AG04450 (cell line): ENCODE data around the gene ACACB. TPM values are rescaled to one million over a fixed set of nuclear protein-coding genes. Genes with fewer than 3 reads are reported as not detected.

ENCODE experiments used
- CTCF ChIA-PET: fragments of 300-600, 350-600 bp; formaldehyde crosslinking; extraction: SDS; loops from one replicate; lab custom pipeline; 2022; ENCODE audit warnings: antibody characterized with exemption, inconsistent platforms; lab: Charles Lee
- POLR2A ChIA-PET: fragments of 350-600 bp; formaldehyde crosslinking; extraction: SDS; loops from one replicate; lab custom pipeline; 2021; ENCODE audit warnings: antibody characterized with exemption, inconsistent platforms; lab: Yijun Ruan, JAX
- DNase-seq: peaks from one replicate; pipeline ENCODE4 v3.0.0-alpha.2; 2011; ENCODE audit warnings: low read depth, low spot score
- H3K27ac ChIP-seq: one replicate; pipeline ENCODE4 v1.5.1; 2012; ENCODE audit warnings: low read depth, low read length, control low read depth
- H3K27me3 ChIP-seq: one replicate; pipeline ENCODE4 v1.6.0; 2012; ENCODE audit warnings: low read length; ENCODE audit not compliant: control insufficient read depth, insufficient read depth
- H3K4me3 ChIP-seq: 2 replicates; pipeline ENCODE4 v1.5.1; 2011; ENCODE audit warnings: mild to moderate bottlenecking, low read depth, low read length, control low read depth
- H3K9me3 ChIP-seq: 2 replicates; pipeline ENCODE4 v1.5.1; 2012; ENCODE audit warnings: low read length; ENCODE audit not compliant: control insufficient read depth, insufficient read depth
- CTCF ChIP-seq: IDR thresholded peaks from 2 replicates; pipeline ENCODE4 v1.5.1; 2011; ENCODE audit warnings: low read depth, low read length, control low read depth, inconsistent platforms
- polyA plus RNA-seq: library from polyadenylated mRNA; depleted of rRNA; stranded (reverse); fragments of >200 nt; gene quantifications from 2 replicates; pipeline ENCODE4 v1.2.3, GENCODE V29; 2011

Gene ACACB
- polyA plus RNA-seq, 1 experiment, result 3.2 TPM

GRCh38 chr12:109127533-109128242, 11.3 kb downstream of the ACACB start:
- Histone ChIP-seq H3K27ac (no peak overlapping the region), H3K27me3 (peaks cover 2% of the 10 kb centered on the region), H3K4me3 (no peak overlapping the region), H3K9me3 (no peaks in the 10 kb centered on the region)
- TF ChIP-seq CTCF, result no peak
- CTCF ChIA-PET, result interaction anchor here (1.1 to 3.4 kb wide), 2 partner anchors 16 to 136 kb away, joined by 3 to 25 read pairs; no protein-coding TSS in a partner anchor
- POLR2A ChIA-PET, result no interaction called here
- DNase-seq, result no peak

- Histone ChIP-seq H3K27ac (no peak overlapping the region), H3K27me3 (peaks cover 2% of the 10 kb centered on the region), H3K9me3 (no peaks in the 10 kb centered on the region), H3K4me3 (no peak overlapping the region)
- no peak for TF ChIP-seq CTCF
- POLR2A ChIA-PET, result interaction anchor here (0.7 kb wide), 1 partner anchor 24 kb away, joined by 5 read pairs; no protein-coding TSS in a partner anchor
- DNase-seq, result no peak
- CTCF ChIA-PET, result interaction anchor here (0.5 kb wide), 1 partner anchor 249 kb away, joined by 3 read pairs; no protein-coding TSS in a partner anchor
Measured at GRCh38 chr12:109130297-109131153, 14.1 kb downstream of the ACACB start.

- ChIA-PET CTCF (no interaction called here), POLR2A (interaction anchor here (0.7 kb wide), 1 partner anchor 23 kb away, joined by 5 read pairs; no protein-coding TSS in a partner anchor)
- Histone ChIP-seq H3K27ac (no peak overlapping the region), H3K4me3 (no peak overlapping the region), H3K27me3 (peaks cover 2% of the 10 kb centered on the region), H3K9me3 (peaks cover 4% of the 10 kb centered on the region; the same call in 1 of the 2 replicates)
- no peak for DNase-seq
- TF ChIP-seq CTCF, result no peak
Measured at GRCh38 chr12:109131154-109132050, 15.0 kb downstream of the ACACB start.

- Histone ChIP-seq H3K4me3 (no peak overlapping the region), H3K27ac (no peak overlapping the region), H3K27me3 (peaks cover 4% of the 10 kb centered on the region), H3K9me3 (peaks cover 4% of the 10 kb centered on the region; the same call in 1 of the 2 replicates)
- DNase-seq, result no peak
- POLR2A ChIA-PET, result no interaction called here
- CTCF ChIA-PET, result interaction anchor here (0.6 to 3.0 kb wide), 6 partner anchors 11 to 261 kb away, joined by 3 to 14 read pairs (median 4); no protein-coding TSS in a partner anchor
- TF ChIP-seq CTCF, result peak; percentile 69
Measured at GRCh38 chr12:109134186-109134917, 18.0 kb downstream of the ACACB start.
